NCI-H1694 (cell line): ENCODE results near the gene AMN1.

Source experiments
- DNase-seq: peaks from one replicate; lab custom pipeline; 2025; lab: John Stamatoyannopoulos, UW

The AMN1 gene

GRCh38 chr12:31631023-31631724 lies 97.6 kb downstream of the AMN1 start:
- no peak for DNase-seq

- no peak for DNase-seq
Observed at GRCh38 chr12:31629756-31630732, 98.8 kb downstream of the AMN1 start.

GRCh38 chr12:31627456-31628054 lies 101.3 kb downstream of the AMN1 start:
- no peak for DNase-seq

GRCh38 chr12:31626270-31626995 lies 102.4 kb downstream of the AMN1 start:
- no peak for DNase-seq

GRCh38 chr12:31622038-31622437 lies 106.8 kb downstream of the AMN1 start:
- DNase-seq = no peak
